Middle frontal gyrus (tissue), 1 donor: ENCODE data around the gene CDC42BPB.
"Not testable (repeated sequence)": the region's sequence is repeated elsewhere in the genome, so short reads cannot be mapped to it uniquely, and the experiment has no call there.

Source experiments
- DNase-seq: peaks from one replicate; pipeline ENCODE4 v3.0.0-alpha.2; 2015; ENCODE audit warnings: low spot score; ENCODE audit errors: extremely low spot score

CDC42BPB gene

DNA sequence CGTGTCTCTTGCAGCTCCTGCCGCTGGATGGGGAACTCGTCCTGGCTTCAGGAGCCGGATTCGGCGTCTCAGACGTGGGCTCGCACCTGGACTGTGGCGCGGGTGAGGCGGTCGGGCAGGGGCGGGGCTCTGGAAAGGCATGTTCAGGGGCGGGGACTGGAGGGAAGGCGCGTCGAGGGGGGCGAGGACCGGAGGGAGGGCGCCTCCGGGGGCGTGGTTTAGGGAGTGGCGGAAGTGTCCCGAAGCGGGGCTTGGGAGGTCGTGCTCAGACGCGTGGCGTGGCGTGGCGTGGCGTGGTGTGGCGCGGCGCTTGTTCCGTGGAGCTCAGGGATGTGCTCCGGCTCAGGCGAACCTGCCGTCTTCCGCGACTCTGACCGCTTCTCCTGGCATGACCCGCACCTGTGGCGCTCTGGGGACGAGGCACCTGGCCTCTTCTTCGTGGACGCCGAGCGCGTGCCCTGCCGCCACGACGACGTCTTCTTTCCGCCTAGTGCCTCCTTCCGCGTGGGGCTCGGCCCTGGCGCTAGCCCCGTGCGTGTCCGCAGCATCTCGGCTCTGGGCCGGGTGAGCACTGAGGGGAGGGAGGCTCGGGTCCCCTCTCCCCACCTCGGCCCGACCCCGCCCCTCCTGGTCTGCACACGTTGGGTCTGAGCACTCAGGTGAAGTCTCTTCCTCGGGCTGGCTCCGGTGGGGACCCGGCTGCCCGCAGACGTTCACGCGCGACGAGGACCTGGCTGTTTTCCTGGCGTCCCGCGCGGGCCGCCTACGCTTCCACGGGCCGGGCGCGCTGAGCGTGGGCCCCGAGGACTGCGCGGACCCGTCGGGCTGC is 128.7 kb downstream of the CDC42BPB start:
- no peak for DNase-seq

DNA sequence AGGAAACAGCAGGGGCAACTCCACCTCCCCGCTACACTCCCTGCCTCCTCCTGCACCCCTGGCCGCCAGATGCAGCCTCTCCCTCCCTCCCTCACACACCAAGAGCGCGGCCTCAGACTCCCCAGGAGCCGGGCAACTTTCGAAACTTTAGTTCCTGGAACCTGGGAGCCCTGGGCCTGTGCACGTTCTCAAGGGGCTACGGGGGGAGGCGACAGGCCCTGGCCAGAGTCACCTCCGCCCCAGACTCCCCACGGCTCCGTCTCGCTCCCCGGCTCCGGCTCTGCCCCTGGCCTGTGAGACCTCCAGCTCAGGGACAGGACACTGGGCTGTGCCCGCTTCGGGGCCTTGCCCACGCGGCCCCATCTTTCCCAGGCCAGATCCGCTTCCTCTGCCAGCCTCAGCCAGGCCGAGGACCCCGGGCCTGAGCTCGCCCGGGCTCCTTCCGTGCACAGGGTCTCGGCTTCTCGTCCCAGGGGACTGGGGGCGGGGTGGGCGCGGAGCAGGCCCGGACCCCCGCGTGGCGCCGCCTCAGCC is 129.4 kb downstream of the CDC42BPB start:
- no peak for DNase-seq

DNA sequence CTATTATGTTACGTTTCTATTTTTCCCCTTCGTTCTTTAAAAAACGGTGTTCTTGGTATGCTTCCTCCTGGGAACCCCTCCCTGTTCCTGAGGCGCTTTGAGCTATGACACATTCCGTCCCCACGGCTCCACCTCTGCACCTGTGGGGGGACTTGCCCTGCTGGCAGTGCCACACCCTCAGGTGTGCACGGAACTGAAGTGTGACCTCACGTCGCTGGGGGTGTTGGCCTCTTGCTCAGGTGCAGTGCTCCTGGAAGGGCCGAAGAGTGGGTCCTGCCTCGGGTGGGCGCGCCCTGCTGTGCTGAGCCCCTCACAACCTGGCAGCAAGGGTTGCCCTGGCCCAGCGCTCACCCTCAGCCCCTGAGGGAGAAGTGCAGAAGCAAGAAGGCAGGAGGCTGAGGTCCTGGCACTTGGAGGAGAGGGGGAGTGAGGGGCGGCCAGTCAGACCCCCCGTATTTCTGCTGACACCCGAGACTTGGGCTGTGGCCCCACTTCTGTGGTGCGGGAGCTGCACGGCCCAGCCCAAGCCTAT is 129.9 kb downstream of the CDC42BPB start:
- DNase-seq, result no peak

DNA sequence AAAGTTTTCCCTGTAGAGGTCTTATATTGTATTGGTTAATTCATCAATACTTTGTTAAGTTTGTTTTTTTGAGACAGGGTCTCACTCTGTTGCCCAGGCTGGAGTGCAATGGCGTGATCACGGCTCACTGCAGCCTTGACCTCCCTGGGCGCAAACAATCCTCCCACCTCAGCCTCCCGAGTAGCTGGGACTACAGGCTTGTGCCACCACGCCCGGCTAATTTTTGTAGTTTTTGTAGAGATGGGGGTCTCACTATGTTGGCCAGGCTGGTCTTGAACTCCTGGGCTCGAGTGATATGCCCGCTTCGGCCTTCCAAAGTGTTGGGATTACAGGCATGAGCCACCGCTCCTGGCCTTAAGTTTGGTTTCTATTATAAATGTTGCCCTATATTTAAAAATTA is 130.5 kb downstream of the CDC42BPB start:
- DNase-seq, result not testable (repeated sequence)

DNA sequence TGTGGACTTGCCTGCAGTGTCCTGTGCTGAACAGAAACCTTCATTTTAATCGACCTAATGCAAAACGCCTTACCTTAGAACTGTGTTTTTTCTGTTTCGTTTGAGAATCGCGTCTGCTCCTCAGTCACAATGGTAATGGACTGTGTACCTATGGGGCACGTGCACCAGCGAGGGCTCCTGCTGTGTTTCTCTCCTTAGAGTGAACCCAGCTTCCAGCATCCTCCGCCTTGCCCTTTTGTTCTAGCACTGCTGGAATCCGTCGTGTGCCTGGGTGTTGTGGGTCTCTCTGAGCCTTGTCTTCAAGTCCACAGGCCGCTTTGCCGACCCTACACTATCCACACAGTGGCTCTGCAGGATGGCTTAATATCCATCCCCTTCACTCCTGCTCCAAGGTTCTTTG is 131.2 kb downstream of the CDC42BPB start:
- DNase-seq, result no peak

DNA sequence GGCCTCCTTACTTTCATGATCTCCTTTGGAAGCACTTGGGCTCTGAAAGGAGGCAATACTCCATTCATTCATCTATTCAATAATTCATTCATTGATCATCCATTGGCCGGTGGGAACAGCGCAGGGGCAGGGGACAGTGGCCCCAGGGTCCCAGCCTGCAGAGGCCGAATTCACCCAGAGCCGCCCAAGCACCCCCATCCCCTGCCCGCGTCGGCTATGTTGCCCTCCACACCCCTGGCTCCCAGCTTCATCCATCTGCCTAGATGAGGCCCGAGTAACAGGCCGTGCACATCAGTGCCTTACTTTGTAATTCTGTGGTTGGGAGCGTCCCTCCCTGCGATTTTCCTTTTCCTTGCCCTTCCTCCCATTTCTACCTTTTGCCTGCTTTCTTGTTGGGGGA is 131.7 kb downstream of the CDC42BPB start:
- no peak for DNase-seq

DNA sequence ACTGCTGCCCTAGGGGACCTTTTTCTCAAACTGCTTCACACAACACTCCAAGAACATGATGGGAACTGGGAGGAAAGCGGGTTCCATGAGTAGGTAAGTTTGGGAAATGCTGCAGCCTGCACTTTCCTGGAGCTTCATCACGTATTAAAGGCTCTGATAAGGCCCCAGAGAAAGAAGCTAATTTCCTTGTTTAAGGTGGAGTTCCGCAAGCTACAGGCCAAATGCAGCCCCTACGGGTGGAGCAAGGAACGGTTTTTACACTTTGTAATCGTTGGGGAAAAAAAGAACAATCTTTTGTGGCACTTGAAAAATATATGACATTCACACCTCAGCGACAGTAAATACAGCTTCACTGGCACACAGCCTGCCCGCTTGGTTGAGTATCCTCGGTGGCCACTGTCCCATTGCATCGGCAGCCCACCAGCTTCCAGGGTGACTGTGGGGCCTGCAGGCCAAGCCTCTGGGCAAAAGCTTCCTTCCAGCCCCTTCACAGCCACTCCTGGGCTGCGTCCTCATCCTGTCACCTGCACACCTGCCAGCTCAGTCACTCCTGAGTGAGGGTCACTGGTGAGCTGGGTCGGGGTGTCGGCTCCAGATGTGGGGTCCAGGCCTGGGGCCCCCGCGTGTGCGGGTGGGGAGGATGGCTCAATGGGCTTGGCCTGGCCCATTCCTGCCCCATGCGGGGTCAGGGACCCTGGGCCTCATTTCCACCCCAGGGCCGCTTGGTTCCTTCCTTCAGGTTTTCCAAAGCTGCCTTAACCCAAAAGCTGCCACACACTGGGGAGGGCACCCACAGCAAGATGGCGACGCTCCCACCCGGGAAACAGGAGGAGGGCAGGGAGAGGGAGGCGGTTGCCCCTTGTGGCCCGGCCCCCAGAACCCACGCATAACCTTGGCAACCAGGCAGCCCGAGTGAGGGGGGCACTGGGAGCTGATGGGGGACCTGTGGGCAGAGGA is 132.4 kb downstream of the CDC42BPB start:
- DNase-seq, result no peak

DNA sequence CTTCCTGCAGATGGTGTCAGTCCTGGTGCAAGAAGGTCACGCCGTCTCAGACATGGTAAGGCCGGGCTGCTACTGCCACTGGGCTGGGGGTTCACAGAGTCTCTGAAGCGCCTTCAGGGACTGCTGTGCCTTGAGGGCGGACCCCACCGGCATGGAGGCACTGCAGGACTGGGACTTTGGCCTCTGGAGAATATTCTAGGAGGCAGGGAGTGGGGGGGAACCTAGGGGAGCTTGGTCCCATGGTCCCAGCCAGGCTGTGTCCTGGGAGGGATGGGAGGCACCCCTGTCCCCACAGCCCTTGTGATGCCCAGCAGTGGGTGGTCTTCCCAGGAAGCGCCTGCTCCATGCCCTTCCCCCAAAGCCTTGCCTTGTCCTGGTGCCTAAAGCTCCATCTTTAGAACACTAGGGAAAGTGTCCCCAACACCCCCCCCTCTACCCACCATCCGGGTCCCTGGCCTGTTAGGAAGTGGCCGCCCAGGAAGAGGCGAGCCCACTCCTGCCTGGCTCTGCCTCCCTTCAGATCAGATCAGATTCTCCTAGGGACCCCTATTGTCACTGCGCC is 133.3 kb downstream of the CDC42BPB start:
- no peak for DNase-seq

DNA sequence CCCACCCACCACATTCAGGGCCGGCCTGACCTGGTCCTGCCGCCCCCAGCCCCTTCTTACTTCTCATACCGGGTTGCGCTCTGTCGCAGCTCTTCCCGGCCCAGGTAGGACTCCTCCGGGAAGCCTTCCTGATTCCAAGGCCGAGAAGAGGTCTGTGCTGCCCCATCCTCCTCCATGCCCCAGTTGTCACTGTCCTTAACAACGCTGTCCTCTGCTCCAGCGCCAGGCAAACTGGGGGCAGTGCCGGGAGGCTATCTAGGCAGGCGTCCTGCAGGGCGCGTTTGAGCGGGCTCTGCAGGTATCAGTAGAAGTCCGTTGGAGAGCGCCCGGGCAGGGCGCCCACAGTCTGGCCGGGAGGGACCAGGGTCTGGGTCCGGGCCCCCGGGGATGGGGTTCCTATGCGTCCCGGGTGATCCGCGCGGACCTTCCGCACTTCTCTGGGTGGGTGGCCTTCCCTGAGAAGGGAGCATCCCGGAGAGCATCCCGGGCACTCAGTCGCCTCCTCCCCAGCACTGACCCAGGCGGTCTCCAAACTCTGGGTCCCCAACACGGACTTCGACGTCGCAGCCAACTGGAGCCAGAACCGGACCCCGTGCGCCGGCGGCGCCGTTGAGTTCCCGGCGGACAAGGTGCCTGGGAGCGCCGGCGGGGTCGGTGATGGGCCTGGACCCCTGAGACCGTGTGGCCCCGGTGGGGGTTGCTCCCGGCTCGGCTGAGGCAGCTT is 134.0 kb downstream of the CDC42BPB start:
- DNase-seq, result no peak

DNA sequence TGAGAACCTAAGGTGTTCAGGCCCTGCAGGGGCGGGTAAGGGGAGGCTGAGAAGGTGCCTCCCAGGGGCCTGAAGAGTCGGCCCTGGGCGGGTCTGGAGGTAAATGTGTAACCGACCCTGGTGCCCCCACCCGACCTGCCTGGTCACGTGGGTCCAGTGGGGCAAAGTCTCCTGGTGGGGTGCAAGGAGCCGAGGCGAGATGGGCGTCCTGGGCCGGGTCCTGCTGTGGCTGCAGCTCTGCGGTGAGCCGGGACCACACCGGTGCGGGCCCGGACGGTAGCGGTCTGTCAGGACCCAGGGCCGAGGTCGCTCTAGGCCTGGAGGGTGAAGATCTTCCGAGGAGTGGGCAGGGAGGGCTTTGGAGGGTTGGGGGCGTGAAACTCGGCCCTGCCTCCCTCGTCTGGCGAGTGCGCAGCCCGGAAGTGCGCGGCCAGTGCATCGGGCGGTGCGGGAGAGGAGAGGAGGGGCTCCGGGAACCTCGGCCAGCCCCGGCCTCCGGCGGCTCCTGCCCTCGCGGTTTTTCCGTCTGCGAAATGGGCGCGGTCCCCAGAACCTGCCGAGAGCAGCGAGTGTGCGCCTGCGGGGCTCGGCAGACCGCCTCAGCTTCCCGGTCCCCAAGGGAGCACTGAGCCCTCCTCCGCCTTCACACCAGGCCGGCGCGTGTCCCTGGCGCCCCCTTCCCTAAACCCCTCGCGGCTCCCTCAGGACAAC is 134.7 kb downstream of the CDC42BPB start, which contains the start of gene AMN:
Gene AMN, plus strand, starts transcription at position 174 of the 711 bp plus-strand sequence. Its CDS starts 26 bp downstream, at position 200.
- DNase-seq, result no peak

DNA sequence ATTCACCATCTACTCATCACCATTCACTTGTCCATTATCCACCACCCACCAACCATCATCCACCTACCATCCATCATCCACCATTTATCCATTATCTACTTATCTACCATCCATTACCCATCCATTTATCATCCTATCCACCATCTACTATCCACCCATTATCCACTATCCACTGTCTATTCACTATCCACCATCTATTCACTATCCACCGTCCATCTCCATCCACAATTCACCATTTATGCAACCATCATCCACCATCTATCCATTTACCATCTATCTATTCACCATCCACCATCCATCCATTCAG is 136.4 kb downstream of the CDC42BPB start:
- DNase-seq, result no peak

DNA sequence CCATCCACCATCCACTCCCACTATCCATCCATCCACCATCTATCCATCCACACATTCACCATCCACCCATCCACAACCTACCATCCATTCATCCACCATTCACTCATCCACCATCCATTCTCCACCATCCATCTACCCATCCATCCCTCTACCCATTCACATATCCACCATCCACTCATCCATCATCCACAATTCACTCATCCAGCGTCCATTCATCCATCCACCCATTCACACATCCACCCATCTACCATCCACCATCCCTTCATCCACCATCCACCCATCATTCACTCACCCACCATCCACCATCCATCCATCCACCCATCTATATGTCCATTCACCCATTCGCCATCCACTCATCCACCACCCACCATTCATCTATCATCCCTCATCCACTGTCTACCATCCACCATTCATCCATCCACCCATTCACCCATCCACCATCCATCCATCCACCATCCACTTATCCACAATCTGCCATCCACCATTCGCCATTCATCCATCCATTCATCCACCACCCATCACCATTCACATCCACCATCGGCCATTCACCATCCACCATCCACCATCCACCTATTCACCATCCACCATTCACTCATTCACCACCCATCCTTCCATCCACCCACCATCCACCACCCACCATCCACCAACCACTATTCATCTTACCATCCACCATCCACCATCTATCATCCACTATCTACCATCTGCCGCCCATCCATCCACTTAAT is 136.9 kb downstream of the CDC42BPB start:
- DNase-seq, result no peak

DNA sequence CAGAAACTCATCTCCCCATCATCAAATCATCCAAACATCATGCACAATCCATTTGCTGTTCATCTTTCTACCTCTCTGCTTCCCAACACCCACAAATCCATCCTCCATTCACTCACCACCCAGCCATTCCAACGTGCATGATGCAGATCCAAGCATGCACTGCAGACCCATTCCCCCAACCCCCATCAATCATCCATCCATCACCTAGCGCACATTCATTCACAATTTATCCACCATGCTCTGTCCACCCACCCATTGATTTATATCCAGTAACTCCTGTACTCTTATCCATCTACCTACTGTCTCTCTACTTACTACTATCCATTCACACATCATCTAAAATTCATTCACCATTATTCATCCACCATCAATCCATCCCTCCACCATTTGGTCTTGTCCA is 138.9 kb downstream of the CDC42BPB start:
- no peak for DNase-seq

DNA sequence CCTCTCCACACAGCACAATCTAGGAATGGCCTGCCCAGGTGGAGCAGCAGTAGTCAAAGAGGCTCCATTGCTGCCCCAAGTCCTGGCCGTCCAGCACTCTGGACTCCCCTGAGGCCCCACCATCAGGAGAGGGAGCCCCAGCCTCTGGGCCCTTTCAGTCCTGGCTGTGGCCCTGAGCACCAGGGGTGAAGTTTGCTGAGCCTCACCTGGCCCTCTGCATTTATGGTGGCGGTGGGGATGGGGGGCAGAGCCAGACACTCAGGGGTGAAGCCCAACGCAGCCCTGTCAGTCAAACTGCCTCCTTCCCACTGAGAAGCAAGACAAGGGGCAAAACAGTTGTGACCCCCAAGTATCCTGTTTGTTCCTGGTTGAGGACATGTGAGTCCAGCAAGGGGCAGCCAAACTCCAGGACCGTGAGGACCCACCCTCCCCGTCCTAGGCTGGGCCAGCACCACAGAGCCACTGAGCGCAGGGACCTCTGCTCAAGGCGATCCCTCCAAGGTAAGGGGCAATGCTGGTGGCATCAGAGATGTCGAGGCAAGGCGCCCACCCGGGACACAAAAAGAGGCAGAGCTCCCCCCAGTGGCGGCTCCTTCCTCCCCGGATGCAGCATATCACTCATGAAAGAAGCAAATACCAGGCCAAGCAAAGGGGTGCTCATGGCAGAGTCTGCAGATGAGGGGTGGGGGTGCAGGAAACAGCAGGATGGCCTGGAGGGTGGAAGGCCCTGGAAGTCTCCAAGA is 139.7 kb downstream of the CDC42BPB start:
- DNase-seq, result no peak

DNA sequence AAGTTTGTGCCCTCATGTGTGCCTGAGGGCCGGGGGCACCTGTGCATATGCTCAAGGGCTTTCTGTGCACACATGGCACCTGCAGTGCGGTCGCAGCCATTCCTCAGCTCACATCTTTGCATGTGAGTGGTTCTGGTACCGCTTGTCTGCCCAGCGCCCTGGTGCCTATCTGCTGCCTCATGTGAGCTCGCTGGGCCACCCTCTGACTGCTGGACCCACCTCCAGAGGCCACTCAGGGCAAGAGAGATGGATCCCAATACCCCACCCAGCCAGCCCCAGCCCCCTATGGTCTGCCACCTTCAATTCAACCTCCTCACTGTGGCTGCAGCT is 140.3 kb downstream of the CDC42BPB start:
- no peak for DNase-seq

DNA sequence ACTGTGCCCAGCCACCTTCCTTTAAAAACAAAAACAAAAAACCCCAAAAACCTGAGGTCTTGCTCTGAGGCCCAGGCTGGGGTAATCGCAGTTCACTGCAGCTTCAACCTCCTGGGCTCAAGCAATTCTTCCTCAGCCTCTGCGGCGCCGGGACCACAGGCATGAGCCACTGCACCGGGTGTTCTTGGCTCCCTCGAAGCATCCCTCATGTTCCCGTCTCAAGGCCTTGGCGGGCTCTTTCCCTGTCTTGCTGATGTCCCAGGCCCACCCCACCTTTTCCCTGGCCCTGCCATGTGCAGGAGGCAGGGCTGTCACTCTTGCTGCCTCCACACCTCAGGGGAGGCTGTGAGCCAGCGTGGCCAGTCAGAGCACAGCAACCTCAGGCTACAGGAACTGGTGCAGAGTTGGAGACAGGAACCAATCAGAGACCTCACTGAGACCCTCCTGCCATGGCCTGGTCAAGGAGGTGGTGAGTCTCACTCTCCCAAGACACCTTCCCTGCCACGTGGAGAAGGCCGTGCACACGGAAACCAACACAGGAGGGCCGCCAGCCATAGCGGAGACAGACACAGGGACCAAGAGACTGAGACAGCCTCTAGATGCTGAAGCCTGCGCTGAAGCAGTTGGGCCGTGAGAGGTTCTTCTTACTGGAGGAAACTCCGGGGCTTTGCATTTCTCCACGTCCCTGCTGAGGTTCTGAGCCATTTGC is 140.8 kb downstream of the CDC42BPB start:
- DNase-seq, result no peak

DNA sequence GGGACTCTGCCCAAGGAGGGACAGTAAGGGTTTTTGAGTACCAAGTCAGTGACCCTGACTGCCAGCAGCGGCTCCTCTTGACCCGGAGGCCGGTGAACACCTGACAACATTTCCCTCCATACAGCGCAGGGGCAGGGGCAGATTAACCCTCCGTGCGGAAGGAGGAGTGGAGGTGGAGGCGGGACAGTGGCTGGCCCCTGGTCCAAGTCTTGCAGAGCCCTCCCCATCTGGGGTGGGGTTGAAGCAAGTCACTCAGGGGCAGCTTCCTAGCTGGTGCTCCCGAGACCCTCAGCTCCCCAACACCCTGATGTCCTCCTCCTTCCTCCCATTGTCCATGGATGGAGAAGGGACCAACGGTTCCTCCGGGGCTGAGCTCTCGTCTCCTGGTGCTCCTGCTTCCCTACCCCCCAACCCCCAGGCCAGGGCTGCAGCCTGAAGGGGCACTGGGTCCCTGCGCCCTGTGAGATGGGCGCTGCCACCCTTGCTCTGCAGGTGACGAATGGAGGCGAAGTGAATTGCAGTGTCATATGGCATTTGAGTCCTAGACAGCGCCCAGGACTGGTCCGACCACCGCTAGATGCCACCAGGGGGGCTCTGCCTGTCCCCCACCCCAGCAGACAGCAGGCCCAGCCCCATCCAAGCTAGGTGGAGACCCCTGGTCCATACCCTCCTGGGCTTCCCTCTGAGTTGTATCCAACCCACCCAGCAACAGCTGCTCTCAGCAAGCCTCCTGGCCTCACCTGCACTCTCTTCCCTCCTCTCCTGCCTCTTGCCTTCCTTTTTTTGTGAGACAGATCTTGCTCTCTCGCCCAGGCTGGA is 141.8 kb downstream of the CDC42BPB start:
- no peak for DNase-seq
